K562 (cell line): ENCODE measurements around the gene THOP1. TPM values are rescaled to one million over a fixed set of nuclear protein-coding genes. Genes with fewer than 3 reads are reported as not detected.

ENCODE experiments used
- ATAC-seq: fragments of 200-7000 bp; cut with Tn5 transposase; 3 replicates; pipeline ENCODE4 v1.9.1; 2020; ENCODE audit warnings: moderate library complexity
- BruUV-seq: library from RNA; stranded (reverse); fragments of 400-500 nt; replicated peaks from 2 replicates; lab custom pipeline; 2021; lab: Mats Ljungman, UMichigan
- CTCF ChIA-PET: fragments of 300-600 bp; formaldehyde crosslinking; extraction: SDS; loops from one replicate; lab custom pipeline; 2021; ENCODE audit warnings: low intra/inter-chr PET ratio; lab: Yijun Ruan, JAX
- POLR2A ChIA-PET: fragments of 300-600, 350-650 bp; sonication (Branson Sonifier 250); formaldehyde crosslinking; extraction: SDS; loops from one replicate; lab custom pipeline; 2021; ENCODE audit warnings: antibody characterized with exemption, inconsistent platforms; lab: Yijun Ruan, JAX
- DNase-seq, 4 experiments: peaks; one replicate each; pipeline versions ENCODE4 v3.0.0 to v3.0.0-alpha.2; 2011 to 2018; ENCODE audit warnings: low spot score in 3 of 4, mixed read lengths in 3 of 4; ENCODE audit errors: extremely low read depth in 1 of 4
- FAIRE-seq: peaks from 2 replicates; lab custom pipeline; 2011; peaks lifted over from hg19 to GRCh38; lab: Jason Lieb, UNC
- H2AFZ ChIP-seq: 2 replicates; pipeline ENCODE4 v1.6.0; 2011; ENCODE audit warnings: low read depth, low read length, control low read depth, inconsistent platforms
- H3K27ac ChIP-seq: fragments of 200-600 bp; 3 replicates; pipeline ENCODE4 v1.8.0; 2011; ENCODE audit warnings: low read depth, mild to moderate bottlenecking, control low read depth, inconsistent platforms, low read length, moderate library complexity, mixed read lengths; ENCODE audit errors: extremely low read depth
- H3K27me3 ChIP-seq, 2 experiments: fragments of 300-600 bp in 1 of 2; 2 replicates in 1 of 2; 3 replicates in 1 of 2; pipeline versions ENCODE4 v1.6.0 to v1.8.0; 2011; ENCODE audit warnings: inconsistent platforms in 2 of 2, low read length in 2 of 2, mild to moderate bottlenecking in 1 of 2, mixed read lengths in 1 of 2, moderate library complexity in 1 of 2; ENCODE audit not compliant: control insufficient read depth in 2 of 2, insufficient read depth in 2 of 2
- H3K36me3 ChIP-seq: fragments of 300-600 bp; 3 replicates; pipeline ENCODE4 v1.8.0; 2011; ENCODE audit warnings: mild to moderate bottlenecking, low read length, inconsistent platforms; ENCODE audit not compliant: control insufficient read depth, insufficient read depth
- H3K4me1 ChIP-seq, 2 experiments: fragments of 200-600 bp in 1 of 2; replicated peaks in 1 of 2; 2 replicates in 1 of 2; 3 replicates in 1 of 2; pipeline versions ENCODE4 v1.5.1 to v1.8.0; 2011; ENCODE audit warnings: inconsistent platforms in 2 of 2, low read length in 2 of 2, mild to moderate bottlenecking in 1 of 2, mixed read lengths in 1 of 2, moderate library complexity in 1 of 2; ENCODE audit not compliant: control insufficient read depth in 2 of 2, insufficient read depth in 2 of 2
- H3K4me2 ChIP-seq: 2 replicates; pipeline ENCODE4 v1.6.1; 2011; ENCODE audit warnings: low read length, control low read depth, inconsistent platforms, mixed read lengths; ENCODE audit not compliant: insufficient read depth
- H3K4me3 ChIP-seq: fragments of 200-600 bp; sonication (generic), shearing (Covaris generic); 2 replicates; pipeline ENCODE4 v1.5.1; 2016; ENCODE audit warnings: control low read depth, inconsistent platforms
- H3K79me2 ChIP-seq: fragments of 200-600 bp; 3 replicates; pipeline ENCODE4 v1.8.0; 2011; ENCODE audit warnings: low read length, inconsistent platforms; ENCODE audit not compliant: control insufficient read depth, insufficient read depth
- H3K9ac ChIP-seq, 2 experiments: 2 replicates each; pipeline versions ENCODE4 v1.6.0 to v1.6.1; 2011; ENCODE audit warnings: low read depth in 2 of 2, low read length in 2 of 2, control low read depth in 1 of 2, inconsistent platforms in 1 of 2, mild to moderate bottlenecking in 1 of 2, mixed read lengths in 1 of 2; ENCODE audit not compliant: insufficient read depth in 1 of 2
- H3K9me1 ChIP-seq: one replicate; pipeline ENCODE4 v1.6.0; 2011; ENCODE audit warnings: inconsistent platforms, mild to moderate bottlenecking, low read length, moderate library complexity; ENCODE audit not compliant: control insufficient read depth, insufficient read depth
- H3K9me3 ChIP-seq: replicated peaks from 2 replicates; pipeline ENCODE4 v1.5.1; 2011; ENCODE audit warnings: low read depth, low read length, inconsistent platforms; ENCODE audit not compliant: control insufficient read depth, insufficient read depth
- H4K20me1 ChIP-seq: replicated peaks from 2 replicates; pipeline ENCODE4 v1.6.1; 2011; ENCODE audit warnings: low read length, inconsistent platforms, mixed read lengths; ENCODE audit not compliant: control insufficient read depth, insufficient read depth
- HES1 ChIP-seq: fragments of 450-650 bp; IDR thresholded peaks from 2 replicates; pipeline ENCODE4 v1.6.1; 2016; ENCODE audit warnings: low read depth, mild to moderate bottlenecking, moderate library complexity
- POLR2G ChIP-seq: fragments of 200-400 bp; formaldehyde crosslinking; IDR thresholded peaks from 2 replicates; pipeline ENCODE4 v1.6.1; 2017; ENCODE audit warnings: low read depth, mild to moderate bottlenecking, antibody characterized with exemption, low read length, moderate library complexity
- RBFOX2 ChIP-seq: fragments of 200-400 bp; formaldehyde crosslinking; IDR thresholded peaks from 2 replicates; pipeline ENCODE4 v1.6.1; 2017; ENCODE audit warnings: low read depth, mild to moderate bottlenecking, low read length, moderate library complexity
- ZEB2 ChIP-seq: fragments of 450-650 bp; IDR thresholded peaks from 2 replicates; pipeline ENCODE4 v1.6.1; 2016
- WGBS: fragments of 100-300 bp; shearing (Covaris generic); methylation state at CpG from one replicate; pipeline ENCODE4 v1.1.6; 2016; ENCODE audit warnings: low coverage, mixed read lengths; ENCODE audit not compliant: insufficient coverage; ENCODE audit errors: missing lambda C conversion rate; 5-methylcytosine and 5-hydroxymethylcytosine counted together
- in situ Hi-C: fragments of 300-500 bp; cut with MboI; formaldehyde crosslinking; loops from 4 replicates; pipeline ENCODE4 v1.15.0; 2018; ENCODE audit warnings: inconsistent platforms, mixed read lengths
- intact Hi-C: fragments of 100-400 bp; cut with micrococcal nuclease; formaldehyde crosslinking; loops from 2 replicates; pipeline ENCODE4 v1.14.2; 2022
- polyA plus RNA-seq, 8 experiments: library from polyadenylated mRNA; depleted of rRNA in 4 of 8; stranded (reverse) in 5 of 8; unstranded in 3 of 8; fragments of >200 nt; fragmentation: Nextera tagmentation in 2 of 8; fragmentation: Illumina TruSeq in 1 of 8; extraction: Ambion mirVana in 2 of 8; extraction: Trizol in 1 of 8; gene quantifications; 2 replicates each; pipeline versions ENCODE4 v1.2.1 to v1.2.3, GENCODE V29; 2011 to 2014; ENCODE audit warnings: inconsistent platforms in 1 of 8, missing spikeins in 1 of 8
- total RNA-seq, 7 experiments: library from RNA; depleted of rRNA in 6 of 7; stranded (reverse); fragments of >200 nt in 6 of 7; fragmentation: Illumina TruSeq in 2 of 7; extraction: Trizol in 2 of 7; gene quantifications; 2 replicates each; pipeline versions ENCODE4 v1.2.1 to v1.2.3, GENCODE V29; 2011 to 2021; ENCODE audit warnings: low replicate concordance in 1 of 7

Gene THOP1
- total and polyA plus RNA-seq, 9 of the 15 experiments (the other 6 are each of a cell fraction or from before 2014, with no cell fraction given): 1.3 to 255 (median 96.1) TPM

- POLR2A ChIA-PET: no interaction called here
- Histone ChIP-seq H3K36me3 (peaks cover 94% of the 10 kb centered on the region; the same call in 2 of the 3 replicates), H3K9me1 (no peaks in the 10 kb centered on the region), H4K20me1 (no peaks in the 10 kb centered on the region), H3K27me3 (no peaks in the 10 kb centered on the region), H3K79me2 (no peaks in the 10 kb centered on the region), H3K9me3 (no peaks in the 10 kb centered on the region), H2AFZ (no peak overlapping the region), H3K4me3 (no peak overlapping the region), H3K27ac (no peak overlapping the region), H3K9ac (no peak overlapping the region), H3K4me1 (peaks cover 0 to 15% of the 10 kb centered on the region in 2 experiments; a peak in 2 of 5 replicates), H3K4me2 (no peak overlapping the region)
- TF ChIP-seq ZEB2 (no peak), POLR2G (peak; percentile 16; the same call in 1 of the 2 replicates), RBFOX2 (peak; percentile 31; the same call in 1 of the 2 replicates), HES1 (no peak)
- DNase-seq: no peak
- BruUV-seq: TSS peak; percentile 34
- in situ Hi-C loops (no loop called here), intact Hi-C loops (no loop called here)
- FAIRE-seq: no peak
- WGBS: 97% methylated on average over 46 of the region's 56 CpGs
- CTCF ChIA-PET: no interaction called here
- ATAC-seq: no peak
Measured at GRCh38 chr19:2807379-2808128, 22.3 kb downstream of the THOP1 start.
